ENCODE data around the gene ANK2.
A peak's percentile ranks its signal among the peaks of the same experiment; 100 is the strongest.

DNA sequence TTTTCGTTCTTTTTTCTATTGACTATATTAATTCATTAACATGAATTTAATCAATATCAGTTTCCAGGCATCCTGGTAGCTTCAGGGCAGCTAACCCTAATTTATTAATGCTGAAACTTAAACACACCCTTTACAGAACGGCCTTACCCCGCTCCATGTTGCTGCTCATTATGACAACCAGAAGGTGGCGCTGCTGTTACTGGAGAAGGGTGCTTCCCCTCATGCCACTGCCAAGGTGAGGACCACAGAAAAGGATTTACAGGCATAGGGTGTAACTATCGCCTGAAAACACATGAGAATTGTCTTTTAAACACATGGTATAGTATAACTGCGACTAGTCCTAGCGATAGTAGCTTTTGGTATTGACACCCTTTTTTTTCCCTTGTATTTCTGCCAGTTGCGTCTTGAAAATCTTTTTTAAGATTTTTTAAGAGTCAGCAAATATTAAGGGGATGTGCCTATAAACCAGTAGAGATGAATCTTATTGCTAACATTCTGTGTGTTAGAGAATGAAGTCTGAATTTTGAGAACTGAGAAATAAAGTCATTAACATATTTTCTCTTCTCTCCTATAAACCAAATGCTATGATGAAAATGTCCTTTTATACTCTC lies 229.0 kb downstream of the ANK2 start:
- TF ChIP-seq, protein P1, sequence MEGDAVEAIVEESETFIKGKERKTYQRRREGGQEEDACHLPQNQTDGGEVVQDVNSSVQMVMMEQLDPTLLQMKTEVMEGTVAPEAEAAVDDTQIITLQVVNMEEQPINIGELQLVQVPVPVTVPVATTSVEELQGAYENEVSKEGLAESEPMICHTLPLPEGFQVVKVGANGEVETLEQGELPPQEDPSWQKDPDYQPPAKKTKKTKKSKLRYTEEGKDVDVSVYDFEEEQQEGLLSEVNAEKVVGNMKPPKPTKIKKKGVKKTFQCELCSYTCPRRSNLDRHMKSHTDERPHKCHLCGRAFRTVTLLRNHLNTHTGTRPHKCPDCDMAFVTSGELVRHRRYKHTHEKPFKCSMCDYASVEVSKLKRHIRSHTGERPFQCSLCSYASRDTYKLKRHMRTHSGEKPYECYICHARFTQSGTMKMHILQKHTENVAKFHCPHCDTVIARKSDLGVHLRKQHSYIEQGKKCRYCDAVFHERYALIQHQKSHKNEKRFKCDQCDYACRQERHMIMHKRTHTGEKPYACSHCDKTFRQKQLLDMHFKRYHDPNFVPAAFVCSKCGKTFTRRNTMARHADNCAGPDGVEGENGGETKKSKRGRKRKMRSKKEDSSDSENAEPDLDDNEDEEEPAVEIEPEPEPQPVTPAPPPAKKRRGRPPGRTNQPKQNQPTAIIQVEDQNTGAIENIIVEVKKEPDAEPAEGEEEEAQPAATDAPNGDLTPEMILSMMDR (conservative IDR thresholded peaks at IDR 0.05; ENCODE audit: low read length), result peak; percentile 94
- TF ChIP-seq EZH2phosphoT487 (IDR thresholded peaks at IDR 0.05; ENCODE audit: borderline replicate concordance, low read depth, low read length), result no peak
